MM.1S (cell line): ENCODE data around the gene NEDD4.

Source experiments
- EZH2 ChIP-seq: fragments of 300-600 bp; sonication (generic); optimal IDR thresholded peaks from 2 replicates; pipeline ENCODE3; 2017; ENCODE audit warnings: low read depth, mild to moderate bottlenecking, antibody characterized with exemption, low read length, mixed read lengths
- EZH2phosphoT487 ChIP-seq: fragments of 300-600 bp; sonication (generic); IDR thresholded peaks from 2 replicates; pipeline ENCODE4 v1.6.1; 2018; ENCODE audit warnings: antibody characterized with exemption, low read length
- TF ChIP-seq, protein P1 (sequence below): fragments of 300-600 bp; sonication (generic); IDR thresholded peaks from 2 replicates; pipeline ENCODE4 v1.5.1; 2016; ENCODE audit warnings: antibody characterized with exemption, low read length, mixed read lengths

DNA sequence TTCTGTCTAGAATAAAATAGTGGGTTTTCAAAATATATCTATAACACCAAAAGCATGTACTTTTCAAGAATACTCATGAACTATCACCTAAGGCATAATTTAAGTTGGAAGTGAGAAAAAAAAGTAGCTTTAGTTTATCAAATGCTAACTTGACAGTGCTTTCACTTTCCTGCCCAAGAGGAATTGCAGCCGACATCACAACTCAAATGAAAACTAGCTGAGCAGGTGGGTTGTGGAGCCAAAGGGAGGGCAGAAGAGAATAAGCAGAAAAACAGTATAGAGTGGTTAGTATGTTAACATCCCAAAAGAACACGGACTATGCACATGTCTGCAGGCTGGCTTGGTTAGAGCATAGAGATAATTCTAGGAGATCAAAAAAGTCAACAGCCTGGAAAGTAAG is 120.9 kb downstream of the NEDD4 start:
- TF ChIP-seq, protein P1, sequence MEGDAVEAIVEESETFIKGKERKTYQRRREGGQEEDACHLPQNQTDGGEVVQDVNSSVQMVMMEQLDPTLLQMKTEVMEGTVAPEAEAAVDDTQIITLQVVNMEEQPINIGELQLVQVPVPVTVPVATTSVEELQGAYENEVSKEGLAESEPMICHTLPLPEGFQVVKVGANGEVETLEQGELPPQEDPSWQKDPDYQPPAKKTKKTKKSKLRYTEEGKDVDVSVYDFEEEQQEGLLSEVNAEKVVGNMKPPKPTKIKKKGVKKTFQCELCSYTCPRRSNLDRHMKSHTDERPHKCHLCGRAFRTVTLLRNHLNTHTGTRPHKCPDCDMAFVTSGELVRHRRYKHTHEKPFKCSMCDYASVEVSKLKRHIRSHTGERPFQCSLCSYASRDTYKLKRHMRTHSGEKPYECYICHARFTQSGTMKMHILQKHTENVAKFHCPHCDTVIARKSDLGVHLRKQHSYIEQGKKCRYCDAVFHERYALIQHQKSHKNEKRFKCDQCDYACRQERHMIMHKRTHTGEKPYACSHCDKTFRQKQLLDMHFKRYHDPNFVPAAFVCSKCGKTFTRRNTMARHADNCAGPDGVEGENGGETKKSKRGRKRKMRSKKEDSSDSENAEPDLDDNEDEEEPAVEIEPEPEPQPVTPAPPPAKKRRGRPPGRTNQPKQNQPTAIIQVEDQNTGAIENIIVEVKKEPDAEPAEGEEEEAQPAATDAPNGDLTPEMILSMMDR: no peak
- TF ChIP-seq EZH2: no peak
- TF ChIP-seq EZH2phosphoT487: no peak
